GM12801 (cell line): Measurements from ENCODE around the gene BCL11B.

Source experiments
- TF ChIP-seq, protein P1 (sequence below): IDR thresholded peaks from one replicate; pipeline ENCODE4 v1.5.1; 2011; ENCODE audit warnings: control low read depth; ENCODE audit not compliant: insufficient read length; ENCODE audit errors: extremely low read depth

The BCL11B gene

DNA sequence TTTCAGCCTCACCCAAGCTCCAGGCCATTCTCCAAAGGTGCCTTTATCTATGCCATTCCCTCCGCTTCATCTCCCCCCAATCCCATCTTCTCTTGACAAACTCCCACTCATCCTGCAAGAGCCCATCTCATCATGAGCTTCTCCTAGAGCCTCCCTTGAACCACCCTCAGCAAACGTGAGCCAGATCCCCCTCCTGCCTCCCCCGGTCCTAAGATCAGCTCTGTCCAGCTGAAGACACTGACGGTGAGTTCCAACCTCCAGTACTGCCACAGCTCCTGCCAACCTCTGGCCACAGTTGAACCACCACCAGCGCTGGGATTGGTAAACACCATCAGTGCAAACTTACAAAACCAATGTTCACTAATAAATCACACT lies 124.6 kb downstream of the BCL11B start:
- TF ChIP-seq, protein P1, sequence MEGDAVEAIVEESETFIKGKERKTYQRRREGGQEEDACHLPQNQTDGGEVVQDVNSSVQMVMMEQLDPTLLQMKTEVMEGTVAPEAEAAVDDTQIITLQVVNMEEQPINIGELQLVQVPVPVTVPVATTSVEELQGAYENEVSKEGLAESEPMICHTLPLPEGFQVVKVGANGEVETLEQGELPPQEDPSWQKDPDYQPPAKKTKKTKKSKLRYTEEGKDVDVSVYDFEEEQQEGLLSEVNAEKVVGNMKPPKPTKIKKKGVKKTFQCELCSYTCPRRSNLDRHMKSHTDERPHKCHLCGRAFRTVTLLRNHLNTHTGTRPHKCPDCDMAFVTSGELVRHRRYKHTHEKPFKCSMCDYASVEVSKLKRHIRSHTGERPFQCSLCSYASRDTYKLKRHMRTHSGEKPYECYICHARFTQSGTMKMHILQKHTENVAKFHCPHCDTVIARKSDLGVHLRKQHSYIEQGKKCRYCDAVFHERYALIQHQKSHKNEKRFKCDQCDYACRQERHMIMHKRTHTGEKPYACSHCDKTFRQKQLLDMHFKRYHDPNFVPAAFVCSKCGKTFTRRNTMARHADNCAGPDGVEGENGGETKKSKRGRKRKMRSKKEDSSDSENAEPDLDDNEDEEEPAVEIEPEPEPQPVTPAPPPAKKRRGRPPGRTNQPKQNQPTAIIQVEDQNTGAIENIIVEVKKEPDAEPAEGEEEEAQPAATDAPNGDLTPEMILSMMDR = no peak

DNA sequence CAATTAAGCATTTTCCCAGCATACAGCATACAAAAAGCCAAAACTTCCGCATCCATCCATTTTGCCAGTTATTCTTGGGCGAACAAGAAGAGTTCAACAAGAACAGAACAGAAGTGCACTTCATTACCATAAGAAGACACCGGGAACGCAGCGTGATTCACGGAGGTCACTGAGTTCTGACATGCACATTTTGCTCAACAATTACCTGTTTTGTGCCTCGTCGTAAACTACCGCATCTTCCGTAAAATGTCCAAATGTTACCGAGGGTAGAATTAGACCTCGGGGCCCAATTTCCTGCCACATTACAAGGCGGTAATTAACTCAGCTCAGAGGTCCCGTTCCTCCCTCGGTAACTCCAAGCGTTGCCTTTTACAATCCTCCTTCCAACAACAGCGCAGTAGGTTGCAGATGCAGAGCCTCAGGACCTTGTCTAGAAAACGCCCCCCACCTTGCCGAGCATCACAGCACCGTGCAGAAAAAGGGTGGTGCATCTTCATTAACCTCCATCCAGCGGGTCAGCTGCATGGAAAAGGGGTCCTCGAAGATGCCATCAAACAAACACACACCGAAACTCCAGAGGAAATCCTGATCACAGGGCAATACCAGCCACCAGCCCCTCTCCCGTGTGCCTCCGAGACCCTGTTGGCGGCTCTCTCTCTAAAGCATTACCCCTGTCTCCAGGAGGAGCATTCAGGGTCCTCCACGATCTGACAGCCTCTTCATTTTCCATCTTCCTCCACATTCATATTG lies 125.2 kb downstream of the BCL11B start:
- TF ChIP-seq, protein P1 = no peak

DNA sequence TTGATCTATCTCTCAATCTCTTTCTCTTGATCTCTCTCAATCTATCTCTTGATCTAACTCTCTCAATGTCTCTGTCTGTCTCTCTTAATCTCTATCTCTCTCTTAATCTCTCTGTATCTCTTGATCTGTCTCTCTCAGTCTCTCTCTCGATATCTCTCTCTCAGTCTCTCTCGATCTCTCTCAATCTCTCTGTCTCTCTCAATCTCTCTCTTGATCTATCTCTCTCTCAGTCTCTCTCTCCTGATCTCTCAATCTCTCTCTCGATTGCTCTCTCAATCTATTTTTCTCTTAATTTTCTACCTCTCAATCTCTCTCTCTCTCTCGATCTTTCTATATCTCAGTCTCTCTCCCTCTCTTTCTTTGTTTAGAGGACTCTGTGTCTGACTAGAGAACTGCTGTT lies 126.7 kb downstream of the BCL11B start:
- TF ChIP-seq, protein P1 = no peak

GRCh38 chr14:99143793-99144192 lies 128.2 kb downstream of the BCL11B start:
- TF ChIP-seq, protein P1 = no peak

DNA sequence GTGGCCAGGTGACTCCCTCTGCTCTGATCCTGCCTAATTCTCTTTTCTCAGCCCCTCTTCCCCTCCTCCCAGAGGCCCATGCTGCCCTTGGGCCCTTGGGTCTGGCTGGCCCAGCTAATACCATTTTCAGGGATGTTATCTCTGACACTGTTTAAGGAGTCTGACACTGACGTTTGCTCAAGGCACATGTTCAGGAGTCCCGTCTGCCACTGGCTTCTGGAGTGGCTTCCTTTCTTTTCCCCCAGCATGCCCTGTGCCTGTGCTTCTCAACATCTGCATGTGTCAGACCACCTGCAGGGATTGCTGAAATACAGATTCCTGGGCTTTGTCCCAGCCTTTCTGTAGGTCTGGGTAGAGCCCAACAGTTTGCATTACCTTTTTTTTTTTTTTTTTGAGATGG lies 128.9 kb downstream of the BCL11B start:
- TF ChIP-seq, protein P1 = no peak

DNA sequence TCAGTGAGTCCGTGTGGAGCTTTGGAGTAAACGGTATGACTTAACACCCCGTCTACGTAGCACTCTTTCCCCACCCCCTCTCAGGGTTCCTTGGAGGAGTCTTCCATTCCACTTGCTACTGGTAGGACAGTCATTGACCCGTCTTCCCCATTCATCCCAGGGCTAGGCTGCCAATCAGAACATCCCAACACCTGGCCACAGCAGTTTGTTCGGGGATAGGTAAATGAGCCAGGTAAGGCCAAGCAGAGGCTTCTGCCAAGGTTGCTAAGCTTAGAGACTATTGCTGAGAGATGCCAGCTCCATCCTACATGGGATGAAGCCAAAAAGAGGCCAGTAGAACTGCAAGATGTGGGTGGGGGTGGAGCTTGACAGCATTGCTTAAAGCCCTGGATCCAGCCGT lies 130.8 kb downstream of the BCL11B start:
- TF ChIP-seq, protein P1 = no peak

GRCh38 chr14:99138999-99139865 lies 132.8 kb downstream of the BCL11B start:
- TF ChIP-seq, protein P1 = no peak
